ENCODE data around the gene DNAJC2.
"Not testable (repeated sequence)": the region's sequence is repeated elsewhere in the genome, so short reads cannot be mapped to it uniquely, and the experiment has no call there.

Gene DNAJC2

DNA sequence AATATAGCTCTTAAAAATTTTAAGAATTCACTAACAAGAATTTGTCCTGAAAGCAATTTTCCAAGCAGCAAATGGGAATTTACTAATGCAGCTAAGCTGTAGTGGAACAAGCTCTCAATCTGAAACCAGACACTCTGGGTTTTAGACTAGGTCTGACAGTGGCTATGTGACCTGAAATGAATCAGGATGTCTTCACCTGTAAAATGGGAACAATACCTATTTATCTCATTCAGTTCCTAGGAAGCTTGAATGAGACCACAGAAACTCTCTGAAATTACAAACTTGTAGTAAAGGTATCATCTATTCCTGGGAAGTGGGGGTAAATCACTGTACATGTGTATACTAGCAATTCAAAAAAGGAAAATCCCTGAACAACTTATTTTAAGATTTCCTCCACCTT is 1.2 kb downstream of the DNAJC2 start:
- no peak for DNase-seq (ENCODE audit: low spot score)

- DNase-seq (ENCODE audit: low spot score), result no peak
Observed at GRCh38 chr7:103341466-103341865, 3.1 kb downstream of the DNAJC2 start.

DNA sequence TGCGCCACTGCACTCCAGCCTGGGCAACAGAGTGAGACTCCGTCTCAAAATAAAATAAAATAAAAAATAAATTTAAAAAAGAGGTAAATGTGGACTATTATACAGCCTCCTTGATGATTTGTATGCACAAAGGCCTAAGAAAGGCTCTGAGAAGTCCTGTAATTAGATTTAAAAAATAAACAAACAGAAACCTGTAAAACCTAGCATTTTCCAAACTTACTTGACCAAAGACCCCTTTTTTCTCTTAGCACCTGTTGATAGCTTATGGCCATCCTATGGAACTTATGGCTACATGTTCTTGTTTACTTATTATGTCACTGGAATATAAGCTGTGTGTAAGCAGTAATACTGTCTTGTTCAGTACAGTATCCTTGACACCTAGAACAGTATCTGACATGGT is 5.7 kb downstream of the DNAJC2 start:
- DNase-seq (ENCODE audit: low spot score), result no peak

DNA sequence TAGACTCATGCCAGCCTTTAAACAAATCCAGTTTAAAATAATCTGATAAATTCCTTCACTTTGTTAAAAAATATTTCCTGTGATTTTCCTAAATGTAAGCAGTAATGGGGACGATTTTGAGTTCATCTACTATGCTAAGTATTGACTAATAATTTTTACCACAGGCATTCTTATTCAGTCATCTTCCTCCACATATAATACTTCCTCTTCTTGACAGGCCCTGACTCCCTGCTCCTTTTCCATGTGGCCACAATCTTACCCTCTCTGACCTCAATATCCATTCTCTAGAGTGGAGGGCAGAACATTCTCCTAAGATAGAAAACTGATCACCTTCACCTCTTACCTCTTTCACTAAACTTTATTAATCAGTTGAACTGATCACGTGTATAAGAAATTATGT is 7.8 kb downstream of the DNAJC2 start:
- no peak for DNase-seq (ENCODE audit: low spot score)

GRCh38 chr7:103325744-103326143 is 18.8 kb downstream of the DNAJC2 start:
- DNase-seq (ENCODE audit: low spot score), result no peak

DNA sequence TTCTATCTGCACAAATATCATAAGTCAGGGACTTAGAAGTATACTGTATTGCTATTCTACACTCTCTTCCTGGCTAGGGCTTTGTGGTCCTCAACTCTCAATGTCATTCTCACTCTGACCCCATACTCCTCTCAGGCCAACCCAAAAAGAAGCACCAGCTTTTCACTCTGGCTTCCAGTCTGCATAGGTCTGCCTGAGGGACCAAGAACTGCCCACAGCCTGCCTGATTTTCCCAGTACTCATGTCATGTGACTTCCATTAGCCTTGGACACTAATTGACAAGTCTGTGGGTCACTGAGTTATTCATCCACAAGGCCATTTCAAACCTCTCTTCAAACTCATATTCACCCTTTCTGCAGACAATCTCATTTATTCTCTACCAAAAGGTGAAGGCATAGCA is 27.6 kb downstream of the DNAJC2 start:
- DNase-seq (ENCODE audit: low spot score), result no peak

DNA sequence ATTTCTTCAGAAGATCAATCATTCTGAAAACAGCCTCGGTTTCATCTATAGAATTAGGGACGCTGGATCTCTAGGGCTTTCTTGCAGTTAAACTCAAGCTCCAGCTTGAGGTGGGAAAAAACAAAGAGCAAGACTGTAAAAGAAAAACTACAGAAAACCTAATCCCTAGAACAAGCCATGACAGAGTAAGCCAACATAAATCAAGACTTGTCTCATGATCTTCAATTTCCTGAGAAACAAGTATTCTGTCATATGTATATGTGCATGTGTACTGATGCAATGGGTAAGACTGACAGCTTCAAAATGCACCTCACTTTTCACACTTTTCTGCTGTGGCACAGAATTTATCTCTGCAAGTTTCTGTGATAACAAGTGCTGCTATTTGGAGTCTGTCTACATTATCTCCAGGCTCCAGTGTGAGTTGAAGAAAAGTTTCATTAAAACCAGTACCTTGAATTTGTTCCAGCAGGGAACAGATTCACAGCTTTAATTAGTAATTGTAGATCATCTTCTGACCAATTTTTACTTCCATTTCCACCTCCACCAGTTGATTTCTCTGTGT is 28.1 kb downstream of the DNAJC2 start:
- no peak for DNase-seq (ENCODE audit: low spot score)

GRCh38 chr7:103314852-103315251 is 29.7 kb downstream of the DNAJC2 start:
- no peak for DNase-seq (ENCODE audit: low spot score)

- DNase-seq (ENCODE audit: low spot score), result no peak
Observed at GRCh38 chr7:103307503-103308231, 36.9 kb downstream of the DNAJC2 start.

DNA sequence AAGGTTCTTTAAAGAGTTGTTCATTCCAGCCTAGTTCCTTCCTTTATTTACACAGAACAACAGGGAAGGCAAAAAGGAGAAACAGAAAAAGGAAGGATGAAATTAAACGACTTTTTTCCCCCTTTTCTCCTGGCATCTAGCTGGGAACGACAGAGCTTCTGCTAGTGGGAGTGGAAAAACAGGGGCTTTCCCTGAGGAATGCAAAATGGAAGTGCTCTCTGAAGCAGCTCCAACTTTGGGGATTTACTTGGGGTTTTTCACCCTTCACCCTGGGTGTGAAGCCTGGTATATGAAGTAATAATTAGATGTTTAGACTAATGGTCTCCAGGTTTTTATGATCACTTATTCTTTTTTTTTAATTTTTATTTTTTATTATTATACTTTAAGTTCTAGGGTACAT is 43.1 kb downstream of the DNAJC2 start:
- DNase-seq (ENCODE audit: low spot score), result no peak

GRCh38 chr7:103299660-103300059 is 44.9 kb downstream of the DNAJC2 start:
- DNase-seq (ENCODE audit: low spot score), result no peak

GRCh38 chr7:103297837-103298179 is 46.8 kb downstream of the DNAJC2 start:
- no peak for DNase-seq (ENCODE audit: low spot score)

- peak; percentile 96 for DNase-seq (ENCODE audit: low spot score)
Observed at GRCh38 chr7:103296901-103297836, 47.4 kb downstream of the DNAJC2 start, which contains the start of gene PMPCB. Gene PMPCB, plus strand, starts transcription at chr7:103297435. Its CDS starts 25 bp downstream, at chr7:103297460.

DNA sequence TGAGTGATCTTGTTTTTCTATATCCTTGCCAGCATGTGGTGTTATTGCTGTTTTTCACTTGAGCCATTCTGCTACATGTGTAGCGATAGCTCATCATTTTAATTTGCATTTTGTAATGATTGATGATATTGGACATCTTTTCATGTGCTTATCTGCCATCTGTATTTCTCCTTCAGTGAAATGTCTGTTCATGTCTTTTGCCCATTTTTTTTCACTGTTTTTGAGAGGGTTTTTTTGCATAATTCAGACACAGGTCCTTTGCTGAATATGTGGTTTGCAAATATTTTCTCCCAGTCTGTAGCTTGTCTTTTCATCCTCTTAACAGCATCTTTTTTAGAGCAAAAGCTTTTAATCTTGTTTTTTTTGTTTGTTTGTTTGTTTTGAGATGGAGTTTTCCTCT is 51.0 kb downstream of the DNAJC2 start:
- DNase-seq (ENCODE audit: low spot score), result no peak

- no peak for DNase-seq (ENCODE audit: low spot score)
Observed at GRCh38 chr7:103292122-103292521, 52.4 kb downstream of the DNAJC2 start.

GRCh38 chr7:103282802-103283427 is 61.7 kb downstream of the DNAJC2 start:
- not testable (repeated sequence) for DNase-seq (ENCODE audit: low spot score)

DNA sequence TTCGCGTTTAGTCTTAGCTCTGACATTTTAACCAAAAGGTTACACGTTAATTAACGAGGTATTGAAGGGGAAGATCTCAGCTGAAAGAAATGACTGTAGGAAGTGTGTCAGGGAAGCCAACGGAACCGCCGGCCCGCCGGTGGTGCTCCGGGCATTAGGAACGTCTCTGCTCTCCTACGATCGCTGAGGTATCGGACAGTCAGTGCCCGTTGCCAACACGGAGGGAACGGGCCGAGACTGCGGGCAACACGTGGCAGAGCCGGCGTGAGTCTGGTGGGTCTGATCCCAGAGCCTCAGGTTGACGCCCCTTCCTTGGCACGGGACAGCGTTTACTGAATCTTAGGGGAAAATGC is 63.8 kb downstream of the DNAJC2 start:
- not testable (repeated sequence) for DNase-seq (ENCODE audit: low spot score)

DNA sequence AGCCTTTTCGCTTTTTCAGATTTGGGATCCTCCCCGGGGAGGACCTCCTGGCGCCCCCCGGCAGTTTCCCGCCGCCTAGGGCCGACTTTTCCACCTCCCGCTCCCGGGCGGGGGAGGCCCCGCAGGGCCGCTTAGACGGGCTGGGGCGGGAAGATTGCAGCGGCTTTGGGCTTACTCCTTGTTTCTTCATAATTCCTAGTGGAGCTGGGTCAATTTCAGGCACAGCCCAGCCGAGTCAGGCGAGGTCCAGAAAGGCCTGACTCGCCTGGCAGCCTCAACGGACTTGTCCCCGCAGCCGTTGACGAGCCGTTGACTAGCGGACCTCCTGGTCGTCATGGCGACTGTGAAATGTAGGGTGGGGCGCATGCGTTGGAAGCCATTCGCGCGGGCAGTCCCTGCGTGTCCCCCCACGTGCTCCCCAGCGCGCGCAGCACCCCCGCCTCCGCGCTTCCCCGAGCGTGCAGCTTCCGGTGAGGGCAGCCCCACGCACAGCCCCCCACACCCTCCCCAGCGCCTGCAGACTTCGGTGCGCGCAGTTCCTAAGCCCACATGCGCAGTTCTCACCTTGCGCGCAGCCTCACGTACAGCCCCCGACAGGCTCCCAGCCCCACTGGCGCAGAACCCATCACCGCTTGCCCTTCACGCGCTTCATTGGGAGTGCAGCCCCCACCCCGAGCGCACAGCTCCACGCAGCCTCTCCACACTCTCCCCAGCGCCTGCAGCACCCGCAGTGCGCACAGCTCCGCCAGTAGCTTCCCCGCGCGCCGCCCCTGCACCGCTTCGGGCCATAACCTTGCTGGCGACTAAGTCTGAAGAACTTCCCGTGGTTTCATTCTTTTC is 64.4 kb downstream of the DNAJC2 start:
- DNase-seq (ENCODE audit: low spot score), result peak; percentile 72

GRCh38 chr7:103279636-103279962 is 65.0 kb downstream of the DNAJC2 start:
- peak; percentile 31 for DNase-seq (ENCODE audit: low spot score)

GRCh38 chr7:103278195-103278594 is 66.4 kb downstream of the DNAJC2 start:
- not testable (repeated sequence) for DNase-seq (ENCODE audit: low spot score)

- not testable (repeated sequence) for DNase-seq (ENCODE audit: low spot score)
Observed at GRCh38 chr7:103274867-103275266, 69.7 kb downstream of the DNAJC2 start.

DNA sequence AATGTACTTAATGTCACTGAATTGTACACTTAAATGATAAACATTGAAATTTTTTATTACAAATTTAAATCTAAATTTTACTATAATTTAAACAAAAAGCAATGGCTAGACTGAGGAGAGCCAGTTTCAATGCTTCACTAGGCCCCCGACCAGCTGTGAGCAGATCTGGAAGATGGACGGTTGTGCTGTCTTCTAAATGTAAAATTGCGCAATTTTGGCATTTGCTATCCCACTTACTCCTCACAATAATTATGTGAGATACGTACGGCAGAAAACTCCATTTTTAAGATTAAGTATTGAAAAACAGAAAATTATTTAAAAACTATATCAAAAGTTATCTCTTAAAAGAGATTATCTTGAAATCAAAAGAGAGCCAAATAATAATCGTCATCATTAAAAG is 71.2 kb downstream of the DNAJC2 start:
- not testable (repeated sequence) for DNase-seq (ENCODE audit: low spot score)

All from LoVo (cell line).